Gastrocnemius medialis (tissue), 4 donors: Measurements from ENCODE around the gene NOXA1. TPM values are rescaled to one million over a fixed set of nuclear protein-coding genes. Genes with fewer than 3 reads are reported as not detected.
"Not testable (repeated sequence)": the region's sequence is repeated elsewhere in the genome, so short reads cannot be mapped to it uniquely, and the experiment has no call there.

Experiments
- ATAC-seq, 2 donors: fragments of 150-250 bp; one replicate each; pipeline ENCODE4 v1.9.1; 2016
- DNase-seq, 2 donors: peaks; one replicate each; pipeline ENCODE4 v3.0.0-alpha.2; 2019
- H3K27ac ChIP-seq, 4 donors: fragments of 200-600 bp; sonication (generic); 1 replicate in 1 of 4; 2 replicates in 3 of 4; pipeline ENCODE4 v1.5.1; 2016 to 2018; ENCODE audit warnings: mild to moderate bottlenecking in 2 of 4, moderate library complexity in 1 of 4
- H3K27me3 ChIP-seq, 3 donors: fragments of 200-600 bp; sonication (generic) in 2 of 3; 1 replicate in 1 of 3; 2 replicates in 2 of 3; pipeline versions ENCODE4 v1.5.1 to v1.6.0; 2016 to 2019; ENCODE audit warnings: mild to moderate bottlenecking in 1 of 3, moderate library complexity in 1 of 3
- H3K36me3 ChIP-seq, 2 donors: fragments of 200-600 bp; sonication (generic) in 1 of 2; one replicate each; pipeline ENCODE4 v1.5.1; 2017 to 2018
- H3K4me1 ChIP-seq, 2 donors: fragments of 200-600 bp; sonication (generic) in 1 of 2; one replicate each; pipeline ENCODE4 v1.5.1; 2016 to 2017; ENCODE audit warnings: mild to moderate bottlenecking in 2 of 2
- H3K4me3 ChIP-seq, 4 donors: fragments of 200-600 bp; sonication (generic) in 3 of 4; 1 replicate in 1 of 4; 2 replicates in 3 of 4; pipeline ENCODE4 v1.5.1; 2016 to 2019; ENCODE audit warnings: mild to moderate bottlenecking in 2 of 4
- H3K9me3 ChIP-seq, 3 donors: fragments of 200-600 bp; sonication (generic) in 2 of 3; 1 replicate in 1 of 3; 2 replicates in 2 of 3; pipeline ENCODE4 v1.5.1; 2016 to 2019
- POLR2A ChIP-seq, 2 donors: fragments of 450-650 bp; IDR thresholded peaks; one replicate each; pipeline ENCODE4 v1.6.1; 2017; ENCODE audit warnings: antibody characterized with exemption in 2 of 2, mild to moderate bottlenecking in 2 of 2, moderate library complexity in 2 of 2
- in situ Hi-C, 4 donors: fragments of 200-750 bp; cut with MboI; loops; one replicate each; pipeline versions ENCODE4 v1.15.0 to v1.8.0; 2017; ENCODE audit warnings: low sequenced_read_pairs in 4 of 4
- intact Hi-C: fragments of 100-400 bp; cut with DNase I; formaldehyde crosslinking; loops from one replicate; pipeline ENCODE4 v1.15.1; 2023; ENCODE audit warnings: low total_unique reads
- total RNA-seq, 4 donors: library from RNA; depleted of rRNA; stranded (reverse); fragments of >200 nt; gene quantifications; one replicate each; pipeline versions ENCODE4 v1.1.0 to v1.2.3, GENCODE V29; 2016
- TF ChIP-seq, protein P1 (sequence below), 5 experiments: fragments of 450-650 bp in 3 of 5; fragments of 200-600 bp in 2 of 5; sonication (generic) in 2 of 5; IDR thresholded peaks in 4 of 5; conservative IDR thresholded peaks in 1 of 5; 1 replicate in 4 of 5; 2 replicates in 1 of 5; pipeline ENCODE4 v1.5.1; 2016 to 2019; ENCODE audit warnings: antibody characterized with exemption in 5 of 5, mild to moderate bottlenecking in 3 of 5, moderate library complexity in 3 of 5

NOXA1 gene
- total RNA-seq, 4 donors from 2014 or later: 0.41 to 2.5 (median 1.8) TPM

DNA sequence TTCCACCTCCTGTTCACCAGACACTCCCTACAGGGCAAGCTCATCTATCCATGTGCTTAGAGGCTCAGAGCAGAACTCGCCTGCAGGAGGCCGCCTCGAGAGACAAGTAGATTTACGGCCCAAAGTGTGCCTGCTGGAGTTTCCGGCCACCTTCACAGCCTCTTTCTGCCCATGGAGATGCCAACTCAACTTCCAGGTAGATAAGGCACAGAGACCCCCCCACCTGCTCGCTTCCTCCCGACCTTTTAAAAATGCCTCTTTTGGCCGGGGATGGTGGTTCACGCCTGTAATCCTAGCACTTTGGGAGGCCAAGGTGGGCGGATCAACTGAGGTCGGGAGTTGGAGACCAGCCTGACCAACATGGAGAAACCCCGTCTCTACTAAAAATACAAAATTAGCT is 46.8 kb upstream of the NOXA1 start:
- H3K4me1 ChIP-seq: no peaks in the 10 kb centered on the region
- no peaks in the 10 kb centered on the region for H3K27me3 ChIP-seq
- intact Hi-C loops (no loop called here), in situ Hi-C loops (no loop called here)
- H3K4me3 ChIP-seq: no peak overlapping the region
- ATAC-seq (no peak), DNase-seq (no peak)
- no peaks in the 10 kb centered on the region for H3K9me3 ChIP-seq
- TF ChIP-seq POLR2A (IDR thresholded peaks at IDR 0.05): no peak
- TF ChIP-seq, protein P1, sequence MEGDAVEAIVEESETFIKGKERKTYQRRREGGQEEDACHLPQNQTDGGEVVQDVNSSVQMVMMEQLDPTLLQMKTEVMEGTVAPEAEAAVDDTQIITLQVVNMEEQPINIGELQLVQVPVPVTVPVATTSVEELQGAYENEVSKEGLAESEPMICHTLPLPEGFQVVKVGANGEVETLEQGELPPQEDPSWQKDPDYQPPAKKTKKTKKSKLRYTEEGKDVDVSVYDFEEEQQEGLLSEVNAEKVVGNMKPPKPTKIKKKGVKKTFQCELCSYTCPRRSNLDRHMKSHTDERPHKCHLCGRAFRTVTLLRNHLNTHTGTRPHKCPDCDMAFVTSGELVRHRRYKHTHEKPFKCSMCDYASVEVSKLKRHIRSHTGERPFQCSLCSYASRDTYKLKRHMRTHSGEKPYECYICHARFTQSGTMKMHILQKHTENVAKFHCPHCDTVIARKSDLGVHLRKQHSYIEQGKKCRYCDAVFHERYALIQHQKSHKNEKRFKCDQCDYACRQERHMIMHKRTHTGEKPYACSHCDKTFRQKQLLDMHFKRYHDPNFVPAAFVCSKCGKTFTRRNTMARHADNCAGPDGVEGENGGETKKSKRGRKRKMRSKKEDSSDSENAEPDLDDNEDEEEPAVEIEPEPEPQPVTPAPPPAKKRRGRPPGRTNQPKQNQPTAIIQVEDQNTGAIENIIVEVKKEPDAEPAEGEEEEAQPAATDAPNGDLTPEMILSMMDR (IDR thresholded peaks at IDR 0.05 in 4 of 5, conservative IDR thresholded peaks at IDR 0.05 in 1 of 5): no peak
- no peaks in the 10 kb centered on the region for H3K36me3 ChIP-seq
- no peak overlapping the region for H3K27ac ChIP-seq

DNA sequence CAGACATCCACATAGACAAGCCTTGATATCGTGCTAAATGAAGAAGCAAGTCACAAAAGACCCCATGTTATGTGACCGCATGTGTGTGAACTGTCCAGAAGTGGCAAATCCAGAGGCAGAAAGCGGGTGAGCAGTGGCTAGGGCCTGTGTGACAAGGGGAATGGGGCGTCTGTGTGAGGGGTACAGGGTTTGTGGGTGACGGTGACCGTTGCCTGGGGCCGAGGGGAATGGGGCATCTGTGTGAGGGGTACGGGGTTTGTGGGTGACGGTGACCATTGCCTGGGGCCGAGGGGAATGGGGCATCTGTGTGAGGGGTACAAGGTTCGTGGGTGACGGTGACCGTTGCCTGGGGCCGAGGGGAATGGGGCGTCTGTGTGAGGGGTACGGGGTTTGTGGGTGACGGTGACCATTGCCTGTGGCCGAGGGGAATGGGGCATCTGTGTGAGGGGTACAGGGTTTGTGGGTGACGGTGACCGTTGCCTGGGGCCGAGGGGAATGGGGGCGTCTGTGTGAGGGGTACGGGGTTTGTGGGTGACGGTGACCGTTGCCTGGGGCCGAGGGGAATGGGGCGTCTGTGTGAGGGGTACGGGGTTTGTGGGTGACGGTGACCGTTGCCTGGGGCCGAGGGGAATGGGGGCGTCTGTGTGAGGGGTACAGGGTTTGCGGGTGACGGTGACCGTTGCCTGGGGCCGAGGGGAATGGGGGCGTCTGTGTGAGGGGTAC is 44.3 kb upstream of the NOXA1 start:
- H3K36me3 ChIP-seq, H3K4me3 ChIP-seq, DNase-seq, ATAC-seq, H3K27me3 ChIP-seq, H3K27ac ChIP-seq, H3K9me3 ChIP-seq, intact Hi-C loops, in situ Hi-C loops, H3K4me1 ChIP-seq: not testable (repeated sequence)

DNA sequence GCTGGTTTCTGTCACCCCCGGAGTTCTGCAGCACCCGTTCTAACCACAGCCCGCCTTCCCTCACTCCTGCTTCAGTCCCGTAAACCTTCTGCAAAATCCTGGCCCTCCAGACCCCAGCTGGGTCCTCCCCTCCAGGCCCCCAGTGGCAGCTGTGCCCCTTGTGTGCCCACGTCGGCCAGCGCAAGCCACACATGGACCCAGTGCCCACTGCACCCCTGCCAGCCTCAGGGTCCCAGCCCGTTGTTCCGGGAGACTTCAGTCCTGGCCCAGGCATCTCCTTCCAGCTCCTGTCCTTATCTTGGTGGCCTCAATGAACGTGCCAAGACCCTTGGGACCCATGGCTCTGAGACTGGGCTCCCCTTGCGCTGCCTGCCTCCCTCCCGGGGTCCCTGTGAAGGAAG is 43.4 kb upstream of the NOXA1 start:
- TF ChIP-seq POLR2A (IDR thresholded peaks at IDR 0.05): no peak
- TF ChIP-seq, protein P1 (IDR thresholded peaks at IDR 0.05 in 4 of 5, conservative IDR thresholded peaks at IDR 0.05 in 1 of 5): no peak
- Histone ChIP-seq H3K27ac (no peak overlapping the region), H3K9me3 (no peaks in the 10 kb centered on the region), H3K4me1 (no peaks in the 10 kb centered on the region), H3K27me3 (no peaks in the 10 kb centered on the region), H3K36me3 (no peaks in the 10 kb centered on the region), H3K4me3 (no peak overlapping the region)
- intact Hi-C loops: no loop called here
- DNase-seq (no peak), ATAC-seq (no peak)
- in situ Hi-C loops: no loop called here

DNA sequence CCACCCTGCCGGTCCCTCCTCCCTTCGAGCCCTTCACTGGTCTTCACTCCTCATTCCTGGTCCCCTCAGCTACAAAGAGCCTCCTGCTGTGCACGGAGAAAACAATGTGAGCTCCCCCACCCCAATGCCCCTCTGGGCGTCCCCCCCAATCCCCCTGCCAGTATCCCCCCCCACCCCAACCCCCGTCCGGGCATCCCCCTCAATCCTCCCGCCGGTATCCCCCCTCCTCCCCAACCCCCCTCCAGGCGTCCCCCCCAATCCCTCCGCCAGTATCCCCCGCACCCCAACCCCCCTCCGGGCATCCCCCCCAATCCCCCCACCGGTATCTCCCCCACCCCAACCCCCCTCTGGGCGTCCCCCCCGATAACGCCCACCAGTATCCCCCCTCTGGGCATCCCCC is 43.0 kb upstream of the NOXA1 start:
- ATAC-seq: no peak
- H3K9me3 ChIP-seq: no peaks in the 10 kb centered on the region
- TF ChIP-seq, protein P1 (IDR thresholded peaks at IDR 0.05 in 4 of 5, conservative IDR thresholded peaks at IDR 0.05 in 1 of 5): no peak
- no peak for TF ChIP-seq POLR2A (IDR thresholded peaks at IDR 0.05)
- intact Hi-C loops: no loop called here
- H3K4me3 ChIP-seq: no peak overlapping the region
- no peaks in the 10 kb centered on the region for H3K4me1 ChIP-seq
- H3K27ac ChIP-seq: no peak overlapping the region
- no peaks in the 10 kb centered on the region for H3K27me3 ChIP-seq
- no peaks in the 10 kb centered on the region for H3K36me3 ChIP-seq
- no peak for DNase-seq
- in situ Hi-C loops: no loop called here

DNA sequence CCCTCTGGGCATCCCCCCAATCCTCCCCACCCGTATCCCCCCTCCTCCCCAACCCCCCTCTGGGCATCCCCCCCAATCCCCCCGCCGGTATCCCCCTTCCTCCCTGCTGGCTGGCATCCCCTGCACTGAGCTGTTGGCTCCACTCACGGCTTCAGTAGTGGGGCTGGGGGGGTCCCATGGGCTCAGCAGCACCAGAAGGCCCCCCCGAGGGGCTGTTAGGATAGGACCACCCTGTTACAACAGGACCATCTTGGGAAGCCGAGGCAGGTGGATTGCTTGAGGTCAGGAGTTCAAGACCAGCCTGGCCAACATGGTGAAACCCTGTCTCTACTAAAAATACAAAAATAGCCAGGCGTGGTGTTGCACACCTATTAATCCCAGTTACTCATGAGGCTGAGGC is 42.6 kb upstream of the NOXA1 start:
- Histone ChIP-seq H3K4me3 (no peak overlapping the region), H3K27me3 (no peaks in the 10 kb centered on the region), H3K9me3 (no peaks in the 10 kb centered on the region), H3K27ac (no peak overlapping the region), H3K36me3 (no peaks in the 10 kb centered on the region), H3K4me1 (no peaks in the 10 kb centered on the region)
- no peak for DNase-seq
- ATAC-seq: no peak
- intact Hi-C loops (no loop called here), in situ Hi-C loops (no loop called here)
- TF ChIP-seq POLR2A (IDR thresholded peaks at IDR 0.05): no peak
